A549 (cell line): ENCODE data around the gene KIF3A.

Experiments used
- CTCF ChIP-seq: fragments of >200 bp; sonication (Bioruptor Twin); formaldehyde crosslinking; IDR thresholded peaks from 3 replicates; pipeline ENCODE4 v1.5.1; 2016
- POLR2A ChIP-seq: IDR thresholded peaks from 2 replicates; pipeline ENCODE4 v1.6.1; 2012; ENCODE audit warnings: mild to moderate bottlenecking, low read length
- SREBF2 ChIP-seq: fragments of 450-650 bp; IDR thresholded peaks from 2 replicates; pipeline ENCODE4 v1.6.1; 2014; ENCODE audit warnings: mild to moderate bottlenecking, moderate library complexity

- TF ChIP-seq CTCF (no peak), SREBF2 (no peak), POLR2A (no peak)
Measured at GRCh38 chr5:132733499-132734148, 3.7 kb downstream of the KIF3A start.
